NT2/D1 (cell line): Measurements from ENCODE around the gene FGF3.

Source experiments
- DNase-seq: peaks from one replicate; pipeline ENCODE4 v3.0.0-alpha.2; 2011; ENCODE audit warnings: low read depth, low spot score
- H3K27me3 ChIP-seq: 2 replicates; pipeline ENCODE4 v1.6.0; 2011; ENCODE audit warnings: mild to moderate bottlenecking; ENCODE audit not compliant: insufficient read length, insufficient read depth
- H3K36me3 ChIP-seq: 2 replicates; pipeline ENCODE4 v1.6.1; 2011; ENCODE audit warnings: mild to moderate bottlenecking, low read length, mixed read lengths; ENCODE audit not compliant: insufficient read depth, insufficient read length
- H3K4me1 ChIP-seq: 2 replicates; pipeline ENCODE4 v1.5.1; 2011; ENCODE audit not compliant: insufficient read depth, insufficient read length
- H3K4me3 ChIP-seq: 2 replicates; pipeline ENCODE4 v1.5.1; 2011; ENCODE audit warnings: low read depth; ENCODE audit not compliant: insufficient read length
- H3K9ac ChIP-seq: 2 replicates; pipeline ENCODE4 v1.6.0; 2011; ENCODE audit warnings: low read depth; ENCODE audit not compliant: insufficient read length
- H3K9me3 ChIP-seq: 2 replicates; pipeline ENCODE4 v1.5.1; 2011; ENCODE audit warnings: mild to moderate bottlenecking, low read length; ENCODE audit not compliant: insufficient read depth
- SUZ12 ChIP-seq: IDR thresholded peaks from 2 replicates; pipeline ENCODE4 v1.6.1; 2011; ENCODE audit not compliant: insufficient read length, insufficient read depth; ENCODE audit errors: extremely low read depth
- YY1 ChIP-seq: IDR thresholded peaks from 2 replicates; pipeline ENCODE4 v1.6.1; 2011; ENCODE audit not compliant: insufficient read length, insufficient read depth
- ZNF274 ChIP-seq: IDR thresholded peaks from 2 replicates; pipeline ENCODE4 v1.6.1; 2011; ENCODE audit warnings: mild to moderate bottlenecking, low read depth, low read length

FGF3 gene

DNA sequence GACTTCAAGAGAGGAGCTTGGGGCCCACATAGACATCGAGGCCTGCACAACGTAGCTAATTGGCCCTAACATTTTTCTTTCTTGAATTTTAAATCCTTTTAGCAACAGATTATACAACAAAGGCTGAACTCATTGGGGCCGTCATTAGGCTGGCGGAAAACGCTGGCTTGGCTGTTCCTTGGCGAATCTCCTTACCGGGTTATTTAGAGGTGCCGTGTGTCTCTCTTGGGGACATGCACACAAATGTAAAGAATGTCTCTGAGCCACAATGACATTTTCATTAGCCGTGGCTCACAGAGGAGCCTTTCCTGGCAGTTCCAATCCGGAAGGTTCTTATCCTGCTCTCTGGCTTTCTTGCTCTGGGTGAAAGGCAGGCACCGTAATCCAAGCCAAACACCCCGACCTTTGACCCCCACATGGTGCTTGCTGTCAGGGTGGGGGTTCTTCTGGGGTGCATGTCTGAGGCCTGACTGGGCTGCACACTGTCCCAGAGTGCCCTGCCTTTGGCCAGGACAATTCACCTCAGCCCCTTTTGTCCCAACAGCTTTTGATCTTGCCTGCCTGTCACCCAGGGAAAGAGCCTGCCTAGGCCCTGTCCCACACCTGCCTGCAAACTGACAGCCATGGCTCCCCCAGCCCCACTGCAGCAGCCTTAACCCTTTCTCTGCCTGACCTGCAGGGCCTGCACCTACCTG, 9.2 kb upstream of the FGF3 start:
- Histone ChIP-seq H3K4me3 (no peak overlapping the region), H3K4me1 (peaks cover 22% of the 10 kb centered on the region), H3K27me3 (peaks cover 4% of the 10 kb centered on the region), H3K9me3 (peaks cover 7% of the 10 kb centered on the region; the same call in 1 of the 2 replicates), H3K9ac (no peak overlapping the region), H3K36me3 (no peaks in the 10 kb centered on the region)
- no peak for TF ChIP-seq YY1
- no peak for TF ChIP-seq ZNF274
- no peak for TF ChIP-seq SUZ12
- DNase-seq: no peak

DNA sequence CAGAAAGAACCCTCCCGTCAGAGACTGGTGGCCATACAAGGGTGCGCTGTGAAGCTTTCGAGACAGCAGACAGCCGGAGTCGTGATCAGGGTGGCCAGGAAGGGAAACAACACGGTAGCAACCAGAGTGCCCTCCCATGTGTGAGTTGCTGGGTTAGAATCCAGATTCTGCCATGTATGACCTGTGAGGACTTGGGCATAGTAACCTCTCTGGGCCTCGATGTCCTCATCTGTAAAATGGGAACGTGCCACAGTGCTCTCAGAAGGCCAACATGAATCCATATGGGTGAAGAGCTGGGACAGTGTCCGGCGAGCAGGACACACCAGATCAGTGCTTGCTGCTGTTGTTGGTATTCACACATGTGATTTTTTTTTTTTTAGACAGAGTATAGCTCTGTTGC, 7.6 kb upstream of the FGF3 start:
- Histone ChIP-seq H3K36me3 (no peaks in the 10 kb centered on the region), H3K27me3 (peaks cover 19% of the 10 kb centered on the region), H3K9ac (no peak overlapping the region), H3K4me1 (peaks cover 14% of the 10 kb centered on the region), H3K4me3 (no peak overlapping the region), H3K9me3 (peaks cover 7% of the 10 kb centered on the region; the same call in 1 of the 2 replicates)
- TF ChIP-seq SUZ12: no peak
- no peak for TF ChIP-seq ZNF274
- no peak for TF ChIP-seq YY1
- no peak for DNase-seq

DNA sequence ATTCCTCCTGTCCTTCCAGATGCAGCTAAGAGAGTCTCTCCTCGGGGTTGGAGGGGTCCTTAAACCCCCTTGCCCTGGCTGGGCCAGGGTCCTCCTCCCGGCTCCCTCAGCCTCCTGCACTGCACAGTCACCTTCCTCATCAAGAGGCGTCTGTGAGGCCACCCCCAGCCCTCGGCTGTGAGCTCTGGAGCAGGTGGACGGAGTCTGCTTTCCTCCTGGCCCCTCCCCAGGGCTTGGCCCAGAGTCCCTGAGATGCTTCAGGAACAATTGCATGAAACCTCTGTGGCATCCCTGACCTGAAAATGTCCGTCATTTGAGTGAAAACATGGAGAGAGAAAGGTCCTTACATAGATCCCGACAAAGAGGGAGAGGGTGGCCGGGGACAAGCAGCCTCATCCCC, 6.7 kb upstream of the FGF3 start:
- peaks cover 7% of the 10 kb centered on the region; the same call in 1 of the 2 replicates for H3K9me3 ChIP-seq
- no peaks in the 10 kb centered on the region for H3K36me3 ChIP-seq
- H3K4me1 ChIP-seq: peaks cover 14% of the 10 kb centered on the region
- peaks cover 27% of the 10 kb centered on the region for H3K27me3 ChIP-seq
- no peak overlapping the region for H3K4me3 ChIP-seq
- DNase-seq: no peak
- TF ChIP-seq YY1 (no peak), SUZ12 (no peak), ZNF274 (no peak)
- peak overlapping the region; percentile 25 for H3K9ac ChIP-seq

DNA sequence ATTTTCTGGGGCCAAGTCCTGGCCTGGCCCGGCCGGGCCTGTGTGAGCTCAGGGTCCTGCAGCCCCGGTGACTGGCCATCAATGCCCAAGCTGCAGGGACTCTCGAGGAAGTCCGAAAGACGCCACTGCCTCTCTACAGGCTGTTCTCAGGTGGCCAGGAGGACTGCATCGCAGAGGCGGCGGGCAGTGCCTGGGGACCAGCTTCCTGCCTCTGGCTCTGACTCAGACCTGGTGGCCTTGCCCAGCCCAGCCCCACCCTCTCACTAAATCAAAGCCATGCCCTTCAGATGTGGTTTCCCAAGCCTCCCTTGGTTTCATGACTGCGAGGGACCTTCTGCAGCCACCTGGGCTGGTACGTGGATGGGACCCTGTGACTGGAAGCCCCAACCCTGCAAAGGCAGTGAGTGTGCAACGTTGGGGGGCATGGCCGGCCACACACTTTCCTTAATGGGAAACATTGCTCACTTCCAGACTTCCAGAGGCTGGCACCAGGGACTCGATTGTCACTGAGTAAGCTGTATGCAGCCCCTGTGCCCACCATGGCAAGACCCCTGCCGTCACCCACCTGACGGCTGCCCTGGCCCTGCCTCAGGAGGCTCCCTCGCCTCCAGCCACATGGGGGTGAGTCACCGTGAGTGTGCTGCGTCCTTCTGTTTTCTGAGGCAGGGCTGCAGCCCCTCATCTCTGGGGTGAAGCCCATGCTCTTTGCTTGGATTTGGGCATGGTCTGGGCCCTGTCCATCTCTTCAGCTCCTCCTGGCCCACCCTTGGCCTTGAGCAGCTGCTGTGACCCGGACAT, 6.0 kb upstream of the FGF3 start:
- no peak overlapping the region for H3K4me3 ChIP-seq
- H3K4me1 ChIP-seq: peaks cover 14% of the 10 kb centered on the region
- no peak for DNase-seq
- H3K9ac ChIP-seq: peak overlapping the region; percentile 25
- TF ChIP-seq YY1: no peak
- TF ChIP-seq ZNF274: no peak
- TF ChIP-seq SUZ12: no peak
- H3K36me3 ChIP-seq: no peaks in the 10 kb centered on the region
- H3K27me3 ChIP-seq: peaks cover 34% of the 10 kb centered on the region
- peaks cover 7% of the 10 kb centered on the region; the same call in 1 of the 2 replicates for H3K9me3 ChIP-seq

DNA sequence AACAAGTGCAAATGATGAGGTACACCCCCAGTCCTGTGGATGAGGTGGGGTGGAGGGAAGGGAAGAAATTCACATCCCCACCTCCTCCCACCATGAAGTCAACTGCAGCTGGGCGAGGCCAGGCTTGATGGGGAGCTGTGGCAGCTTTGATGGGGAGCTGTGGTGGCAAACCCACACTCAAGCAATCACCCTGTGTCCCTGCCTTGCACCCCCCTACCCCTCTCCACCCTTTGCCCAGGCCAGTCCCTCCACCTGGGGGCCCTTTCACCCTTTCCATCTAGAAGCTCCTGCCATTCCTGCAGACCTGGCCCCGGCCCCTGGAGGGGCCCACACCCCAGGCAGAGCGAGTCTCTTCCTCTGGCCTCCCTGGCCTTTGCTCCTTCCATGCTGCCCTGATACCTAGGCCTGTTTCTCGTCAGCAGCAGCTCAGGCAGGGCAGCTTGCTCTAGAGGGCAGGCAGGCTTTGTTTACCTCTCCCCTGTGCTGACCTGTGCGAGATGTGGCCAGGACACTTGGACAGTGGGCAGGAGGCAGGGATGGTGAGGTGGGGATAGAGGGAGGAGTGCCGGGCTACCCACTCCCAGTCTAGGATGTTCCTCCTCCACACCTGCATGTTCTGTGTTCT, 4.5 kb upstream of the FGF3 start:
- TF ChIP-seq SUZ12 (no peak), YY1 (no peak), ZNF274 (no peak)
- Histone ChIP-seq H3K9ac (no peak overlapping the region), H3K4me1 (peaks cover 11% of the 10 kb centered on the region), H3K9me3 (peaks cover 7% of the 10 kb centered on the region; the same call in 1 of the 2 replicates), H3K36me3 (no peaks in the 10 kb centered on the region), H3K4me3 (no peak overlapping the region), H3K27me3 (peaks cover 48% of the 10 kb centered on the region)
- no peak for DNase-seq

DNA sequence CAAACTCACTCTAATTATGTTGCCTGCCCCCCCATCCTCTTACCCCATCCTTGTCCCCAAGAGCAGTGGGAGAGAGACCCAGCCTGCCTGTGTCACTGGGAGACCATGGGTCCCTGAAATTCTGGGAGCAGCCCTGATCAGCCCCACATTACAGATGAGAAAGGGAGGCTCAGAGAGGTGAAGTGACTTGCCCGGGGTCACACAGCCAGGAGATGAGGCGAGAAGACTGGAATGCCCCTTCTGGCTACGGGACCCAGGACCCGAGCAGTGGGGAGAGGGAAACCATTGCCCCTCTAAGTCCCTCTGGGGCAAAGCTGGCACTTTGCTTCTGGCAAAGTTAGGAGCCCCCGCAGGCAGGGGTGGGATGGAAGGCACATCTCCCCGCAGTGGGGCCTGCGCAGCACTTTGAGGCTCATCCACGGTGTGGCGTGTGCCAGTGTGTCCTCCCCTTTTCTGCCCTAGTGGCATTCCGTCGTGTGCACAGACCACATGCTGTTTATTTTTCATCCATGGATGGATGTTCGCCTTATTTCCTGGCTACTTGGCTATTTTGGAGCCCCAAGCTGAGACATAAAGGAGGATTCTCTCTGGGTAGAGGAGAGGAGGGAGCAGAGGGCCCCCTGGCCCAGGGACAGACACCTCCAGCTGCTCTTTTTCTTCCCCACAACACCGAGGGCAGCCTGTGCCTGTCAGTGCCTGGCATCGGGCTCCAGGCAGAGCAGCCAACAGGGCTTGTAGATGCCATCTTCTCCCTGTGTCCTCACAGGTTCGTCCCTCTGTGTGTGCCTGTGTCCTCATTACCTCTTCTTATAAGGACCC, 3.7 kb upstream of the FGF3 start:
- TF ChIP-seq SUZ12: no peak
- no peak for TF ChIP-seq ZNF274
- TF ChIP-seq YY1: no peak
- no peak overlapping the region for H3K9ac ChIP-seq
- DNase-seq: no peak
- peaks cover 57% of the 10 kb centered on the region for H3K27me3 ChIP-seq
- H3K9me3 ChIP-seq: peaks cover 7% of the 10 kb centered on the region; the same call in 1 of the 2 replicates
- H3K36me3 ChIP-seq: no peaks in the 10 kb centered on the region
- H3K4me3 ChIP-seq: no peak overlapping the region
- H3K4me1 ChIP-seq: peaks cover 11% of the 10 kb centered on the region
